ENCODE data around the gene C2orf68. TPM values are rescaled to one million over a fixed set of nuclear protein-coding genes. Genes with fewer than 3 reads are reported as not detected.
A peak's percentile ranks its signal among the peaks of the same experiment; 100 is the strongest.

The C2orf68 gene
- total and polyA plus RNA-seq, 2 of the 13 experiments (the other 11 are each of a cell fraction or from before 2014, with no cell fraction given), result 47.1 to 77.4 TPM

DNA sequence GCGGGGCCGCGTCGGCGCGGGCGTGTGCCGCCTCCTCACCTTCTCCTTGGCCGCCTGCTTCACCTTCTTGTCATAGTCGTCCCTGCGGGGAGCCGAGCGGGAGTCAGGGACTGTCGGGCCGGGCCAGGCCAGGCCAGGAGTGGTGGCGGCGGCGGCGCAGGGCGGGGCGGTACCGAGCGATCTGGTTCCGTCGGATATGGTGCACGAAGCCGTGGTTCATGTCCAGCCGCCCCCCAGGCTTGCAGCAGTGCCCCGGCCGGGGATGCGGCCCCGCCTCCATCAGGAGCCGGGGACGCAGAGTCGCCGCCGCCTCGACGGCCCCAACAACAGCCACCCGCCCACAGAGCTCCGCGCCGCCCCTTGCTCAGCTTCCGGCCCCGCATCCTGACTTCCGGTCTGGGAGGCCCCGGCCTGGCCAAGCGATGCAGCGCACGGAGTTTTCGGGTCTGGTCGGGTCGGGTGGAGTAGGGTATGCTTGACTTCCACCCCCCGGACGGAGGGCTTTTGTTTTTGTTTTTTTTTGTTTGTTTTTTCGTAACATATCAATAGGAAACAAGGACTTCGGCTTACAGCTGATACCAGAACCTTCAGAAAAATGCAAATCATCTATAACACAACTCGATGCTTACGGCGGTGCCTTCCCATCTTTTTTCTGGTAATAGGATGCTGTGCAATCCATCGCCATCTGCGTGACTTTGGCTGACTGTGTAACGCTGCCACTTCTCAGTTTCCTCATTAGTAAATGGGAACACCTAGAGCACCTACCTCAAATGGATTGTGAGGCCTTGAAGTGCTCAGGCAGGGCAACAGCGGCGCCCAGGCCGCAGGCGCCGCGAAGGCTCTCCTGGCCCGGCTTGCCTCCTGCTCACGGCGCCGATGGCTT lies at the start of gene C2orf68 (continued):
- TF ChIP-seq, protein P1, sequence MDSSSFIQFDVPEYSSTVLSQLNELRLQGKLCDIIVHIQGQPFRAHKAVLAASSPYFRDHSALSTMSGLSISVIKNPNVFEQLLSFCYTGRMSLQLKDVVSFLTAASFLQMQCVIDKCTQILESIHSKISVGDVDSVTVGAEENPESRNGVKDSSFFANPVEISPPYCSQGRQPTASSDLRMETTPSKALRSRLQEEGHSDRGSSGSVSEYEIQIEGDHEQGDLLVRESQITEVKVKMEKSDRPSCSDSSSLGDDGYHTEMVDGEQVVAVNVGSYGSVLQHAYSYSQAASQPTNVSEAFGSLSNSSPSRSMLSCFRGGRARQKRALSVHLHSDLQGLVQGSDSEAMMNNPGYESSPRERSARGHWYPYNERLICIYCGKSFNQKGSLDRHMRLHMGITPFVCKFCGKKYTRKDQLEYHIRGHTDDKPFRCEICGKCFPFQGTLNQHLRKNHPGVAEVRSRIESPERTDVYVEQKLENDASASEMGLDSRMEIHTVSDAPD (CRISPR knock-in tag; IDR thresholded peaks at IDR 0.05), result no peak
- TF ChIP-seq GTF2F1 (IDR thresholded peaks at IDR 0.05; ENCODE audit: low read length), result no peak
- TF ChIP-seq ZNF746 (CRISPR knock-in tag; IDR thresholded peaks at IDR 0.05), result peak; percentile 28; the same call in 1 of the 2 replicates
- TF ChIP-seq, protein P2, sequence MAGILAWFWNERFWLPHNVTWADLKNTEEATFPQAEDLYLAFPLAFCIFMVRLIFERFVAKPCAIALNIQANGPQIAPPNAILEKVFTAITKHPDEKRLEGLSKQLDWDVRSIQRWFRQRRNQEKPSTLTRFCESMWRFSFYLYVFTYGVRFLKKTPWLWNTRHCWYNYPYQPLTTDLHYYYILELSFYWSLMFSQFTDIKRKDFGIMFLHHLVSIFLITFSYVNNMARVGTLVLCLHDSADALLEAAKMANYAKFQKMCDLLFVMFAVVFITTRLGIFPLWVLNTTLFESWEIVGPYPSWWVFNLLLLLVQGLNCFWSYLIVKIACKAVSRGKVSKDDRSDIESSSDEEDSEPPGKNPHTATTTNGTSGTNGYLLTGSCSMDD (CRISPR knock-in tag; IDR thresholded peaks at IDR 0.05), result no peak
- TF ChIP-seq TBL1XR1 (IDR thresholded peaks at IDR 0.05; ENCODE audit: borderline replicate concordance, low read length, partially characterized antibody), result no peak
- TF ChIP-seq, protein P3, sequence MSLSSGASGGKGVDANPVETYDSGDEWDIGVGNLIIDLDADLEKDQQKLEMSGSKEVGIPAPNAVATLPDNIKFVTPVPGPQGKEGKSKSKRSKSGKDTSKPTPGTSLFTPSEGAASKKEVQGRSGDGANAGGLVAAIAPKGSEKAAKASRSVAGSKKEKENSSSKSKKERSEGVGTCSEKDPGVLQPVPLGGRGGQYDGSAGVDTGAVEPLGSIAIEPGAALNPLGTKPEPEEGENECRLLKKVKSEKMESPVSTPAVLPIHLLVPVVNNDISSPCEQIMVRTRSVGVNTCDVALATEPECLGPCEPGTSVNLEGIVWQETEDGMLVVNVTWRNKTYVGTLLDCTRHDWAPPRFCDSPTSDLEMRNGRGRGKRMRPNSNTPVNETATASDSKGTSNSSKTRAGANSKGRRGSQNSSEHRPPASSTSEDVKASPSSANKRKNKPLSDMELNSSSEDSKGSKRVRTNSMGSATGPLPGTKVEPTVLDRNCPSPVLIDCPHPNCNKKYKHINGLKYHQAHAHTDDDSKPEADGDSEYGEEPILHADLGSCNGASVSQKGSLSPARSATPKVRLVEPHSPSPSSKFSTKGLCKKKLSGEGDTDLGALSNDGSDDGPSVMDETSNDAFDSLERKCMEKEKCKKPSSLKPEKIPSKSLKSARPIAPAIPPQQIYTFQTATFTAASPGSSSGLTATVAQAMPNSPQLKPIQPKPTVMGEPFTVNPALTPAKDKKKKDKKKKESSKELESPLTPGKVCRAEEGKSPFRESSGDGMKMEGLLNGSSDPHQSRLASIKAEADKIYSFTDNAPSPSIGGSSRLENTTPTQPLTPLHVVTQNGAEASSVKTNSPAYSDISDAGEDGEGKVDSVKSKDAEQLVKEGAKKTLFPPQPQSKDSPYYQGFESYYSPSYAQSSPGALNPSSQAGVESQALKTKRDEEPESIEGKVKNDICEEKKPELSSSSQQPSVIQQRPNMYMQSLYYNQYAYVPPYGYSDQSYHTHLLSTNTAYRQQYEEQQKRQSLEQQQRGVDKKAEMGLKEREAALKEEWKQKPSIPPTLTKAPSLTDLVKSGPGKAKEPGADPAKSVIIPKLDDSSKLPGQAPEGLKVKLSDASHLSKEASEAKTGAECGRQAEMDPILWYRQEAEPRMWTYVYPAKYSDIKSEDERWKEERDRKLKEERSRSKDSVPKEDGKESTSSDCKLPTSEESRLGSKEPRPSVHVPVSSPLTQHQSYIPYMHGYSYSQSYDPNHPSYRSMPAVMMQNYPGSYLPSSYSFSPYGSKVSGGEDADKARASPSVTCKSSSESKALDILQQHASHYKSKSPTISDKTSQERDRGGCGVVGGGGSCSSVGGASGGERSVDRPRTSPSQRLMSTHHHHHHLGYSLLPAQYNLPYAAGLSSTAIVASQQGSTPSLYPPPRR (CRISPR knock-in tag; IDR thresholded peaks at IDR 0.05; ENCODE audit: borderline replicate concordance), result peak; percentile 53; the same call in 1 of the 2 replicates
- TF ChIP-seq, protein P4, sequence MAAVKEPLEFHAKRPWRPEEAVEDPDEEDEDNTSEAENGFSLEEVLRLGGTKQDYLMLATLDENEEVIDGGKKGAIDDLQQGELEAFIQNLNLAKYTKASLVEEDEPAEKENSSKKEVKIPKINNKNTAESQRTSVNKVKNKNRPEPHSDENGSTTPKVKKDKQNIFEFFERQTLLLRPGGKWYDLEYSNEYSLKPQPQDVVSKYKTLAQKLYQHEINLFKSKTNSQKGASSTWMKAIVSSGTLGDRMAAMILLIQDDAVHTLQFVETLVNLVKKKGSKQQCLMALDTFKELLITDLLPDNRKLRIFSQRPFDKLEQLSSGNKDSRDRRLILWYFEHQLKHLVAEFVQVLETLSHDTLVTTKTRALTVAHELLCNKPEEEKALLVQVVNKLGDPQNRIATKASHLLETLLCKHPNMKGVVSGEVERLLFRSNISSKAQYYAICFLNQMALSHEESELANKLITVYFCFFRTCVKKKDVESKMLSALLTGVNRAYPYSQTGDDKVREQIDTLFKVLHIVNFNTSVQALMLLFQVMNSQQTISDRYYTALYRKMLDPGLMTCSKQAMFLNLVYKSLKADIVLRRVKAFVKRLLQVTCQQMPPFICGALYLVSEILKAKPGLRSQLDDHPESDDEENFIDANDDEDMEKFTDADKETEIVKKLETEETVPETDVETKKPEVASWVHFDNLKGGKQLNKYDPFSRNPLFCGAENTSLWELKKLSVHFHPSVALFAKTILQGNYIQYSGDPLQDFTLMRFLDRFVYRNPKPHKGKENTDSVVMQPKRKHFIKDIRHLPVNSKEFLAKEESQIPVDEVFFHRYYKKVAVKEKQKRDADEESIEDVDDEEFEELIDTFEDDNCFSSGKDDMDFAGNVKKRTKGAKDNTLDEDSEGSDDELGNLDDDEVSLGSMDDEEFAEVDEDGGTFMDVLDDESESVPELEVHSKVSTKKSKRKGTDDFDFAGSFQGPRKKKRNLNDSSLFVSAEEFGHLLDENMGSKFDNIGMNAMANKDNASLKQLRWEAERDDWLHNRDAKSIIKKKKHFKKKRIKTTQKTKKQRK (IDR thresholded peaks at IDR 0.05; ENCODE audit: low read length), result no peak
- TF ChIP-seq, protein P5, sequence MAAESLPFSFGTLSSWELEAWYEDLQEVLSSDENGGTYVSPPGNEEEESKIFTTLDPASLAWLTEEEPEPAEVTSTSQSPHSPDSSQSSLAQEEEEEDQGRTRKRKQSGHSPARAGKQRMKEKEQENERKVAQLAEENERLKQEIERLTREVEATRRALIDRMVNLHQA (CRISPR knock-in tag; IDR thresholded peaks at IDR 0.05), result no peak
- TF ChIP-seq NFIC (IDR thresholded peaks at IDR 0.05; ENCODE audit: low read length), result no peak
- peak; percentile 53; the same call in 1 of the 2 replicates for TF ChIP-seq BORCS8-MEF2B (CRISPR knock-in tag; IDR thresholded peaks at IDR 0.05)
- TF ChIP-seq, protein P6, sequence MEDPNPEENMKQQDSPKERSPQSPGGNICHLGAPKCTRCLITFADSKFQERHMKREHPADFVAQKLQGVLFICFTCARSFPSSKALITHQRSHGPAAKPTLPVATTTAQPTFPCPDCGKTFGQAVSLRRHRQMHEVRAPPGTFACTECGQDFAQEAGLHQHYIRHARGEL (CRISPR knock-in tag; IDR thresholded peaks at IDR 0.05), result 0 out of 2 replicates have a peak, but pooled peaks have one; percentile 80
- no peak; the same call in 1 of the 2 replicates for TF ChIP-seq MED13 (CRISPR knock-in tag; IDR thresholded peaks at IDR 0.05)
- TF ChIP-seq TBP (CRISPR knock-in tag; IDR thresholded peaks at IDR 0.05), result no peak
- no peak for TF ChIP-seq ZNF552 (CRISPR knock-in tag; IDR thresholded peaks at IDR 0.05; ENCODE audit: borderline replicate concordance)
- TF ChIP-seq ZNF775 (CRISPR knock-in tag; IDR thresholded peaks at IDR 0.05; ENCODE audit: borderline replicate concordance), result no peak
- peak; percentile 95 for TF ChIP-seq SNAI1 (CRISPR knock-in tag; IDR thresholded peaks at IDR 0.05; ENCODE audit: borderline replicate concordance)
- TF ChIP-seq ZNF225 (CRISPR knock-in tag; IDR thresholded peaks at IDR 0.05), result 0 out of 2 replicates have a peak, but pooled peaks have one; percentile 29
